Peyer's patch (tissue), 4 donors: ENCODE measurements around the gene MANSC1. TPM values are rescaled to one million over a fixed set of nuclear protein-coding genes. Genes with fewer than 3 reads are reported as not detected.

Experiments
- DNase-seq, 3 donors: peaks; one replicate each; pipeline ENCODE4 v3.0.0-alpha.2; 2017 to 2019
- H3K27ac ChIP-seq, 4 donors: fragments of 200-600 bp; sonication (generic); one replicate each; pipeline ENCODE4 v1.5.1; 2016 to 2019
- H3K27me3 ChIP-seq, 2 donors: fragments of 200-600 bp; sonication (generic); one replicate each; pipeline ENCODE4 v1.5.1; 2019
- H3K36me3 ChIP-seq, 3 donors: fragments of 200-600 bp; sonication (generic); one replicate each; pipeline ENCODE4 v1.5.1; 2016 to 2019
- H3K4me1 ChIP-seq, 4 donors: fragments of 200-600 bp; sonication (generic); one replicate each; pipeline ENCODE4 v1.5.1; 2016 to 2019
- H3K4me3 ChIP-seq, 4 donors: fragments of 200-600 bp; sonication (generic); 1 replicate in 3 of 4; 2 replicates in 1 of 4; pipeline ENCODE4 v1.5.1; 2016 to 2019; ENCODE audit warnings: mild to moderate bottlenecking in 1 of 4
- H3K9me3 ChIP-seq, 4 donors: fragments of 200-600 bp; sonication (generic); one replicate each; pipeline ENCODE4 v1.5.1; 2016 to 2019; ENCODE audit warnings: mild to moderate bottlenecking in 1 of 4
- CTCF ChIP-seq, 6 experiments: fragments of 450-650 bp in 4 of 6; fragments of 200-600 bp in 2 of 6; sonication (generic) in 1 of 6; IDR thresholded peaks; one replicate each; pipeline ENCODE4 v1.5.1; 2017 to 2019; ENCODE audit warnings: antibody characterized with exemption in 6 of 6, mild to moderate bottlenecking in 3 of 6, moderate library complexity in 1 of 6
- POLR2A ChIP-seq, 2 donors: fragments of 450-650 bp; IDR thresholded peaks; one replicate each; pipeline ENCODE4 v1.5.1; 2017; ENCODE audit warnings: antibody characterized with exemption in 2 of 2, mild to moderate bottlenecking in 2 of 2, moderate library complexity in 2 of 2
- total RNA-seq, 4 donors: library from RNA; depleted of rRNA; stranded (reverse); fragments of >200 nt; gene quantifications; one replicate each; pipeline ENCODE4 v1.1.0, GENCODE V29; 2016

The MANSC1 gene
- total RNA-seq, 4 donors from 2014 or later: 10.8 to 24.0 (median 15.1) TPM; not detected in 1

GRCh38 chr12:12393171-12393570 lies 43.1 kb upstream of the MANSC1 start:
- H3K4me3 ChIP-seq: no peak overlapping the region
- no peaks in the 10 kb centered on the region for H3K27me3 ChIP-seq

GRCh38 chr12:12392413-12392812 lies 42.4 kb upstream of the MANSC1 start:
- Histone ChIP-seq H3K36me3 (no peaks in the 10 kb centered on the region), H3K4me3 (no peak overlapping the region), H3K27ac (no peak overlapping the region), H3K27me3 (no peaks in the 10 kb centered on the region), H3K9me3 (no peaks in the 10 kb centered on the region), H3K4me1 (no peaks in the 10 kb centered on the region)
- TF ChIP-seq POLR2A (IDR thresholded peaks at IDR 0.05) (no peak), CTCF (IDR thresholded peaks at IDR 0.05) (no peak)
- DNase-seq: no peak

More at GRCh38 chr12:12393171-12393570, 43.1 kb upstream of the MANSC1 start:
- no peak for DNase-seq
- H3K27ac ChIP-seq: no peak overlapping the region
- H3K36me3 ChIP-seq: no peaks in the 10 kb centered on the region
- H3K4me1 ChIP-seq: no peaks in the 10 kb centered on the region
- H3K9me3 ChIP-seq: no peaks in the 10 kb centered on the region
- TF ChIP-seq POLR2A (IDR thresholded peaks at IDR 0.05) (no peak), CTCF (IDR thresholded peaks at IDR 0.05) (no peak)

- Histone ChIP-seq H3K36me3 (no peaks in the 10 kb centered on the region), H3K4me3 (no peak overlapping the region), H3K27me3 (no peaks in the 10 kb centered on the region), H3K27ac (no peak overlapping the region), H3K4me1 (peaks cover 0 to 12% (median 0%) of the 10 kb centered on the region in 4 donors), H3K9me3 (no peaks in the 10 kb centered on the region)
- TF ChIP-seq POLR2A (IDR thresholded peaks at IDR 0.05): no peak
- TF ChIP-seq CTCF (IDR thresholded peaks at IDR 0.05): no peak
- no peak for DNase-seq
Measured at GRCh38 chr12:12387501-12387900, 37.5 kb upstream of the MANSC1 start.

- peak in 1 of 3 donors; percentile 53 for DNase-seq
- no peaks in the 10 kb centered on the region for H3K9me3 ChIP-seq
- no peak overlapping the region for H3K4me3 ChIP-seq
- peaks cover 0 to 12% (median 4%) of the 10 kb centered on the region in 4 donors for H3K4me1 ChIP-seq
- no peaks in the 10 kb centered on the region for H3K27me3 ChIP-seq
- no peak for TF ChIP-seq CTCF (IDR thresholded peaks at IDR 0.05)
- TF ChIP-seq POLR2A (IDR thresholded peaks at IDR 0.05): no peak
- peak overlapping the region; percentile 18 to 69 (median 56) for H3K27ac ChIP-seq
- no peaks in the 10 kb centered on the region for H3K36me3 ChIP-seq
Measured at GRCh38 chr12:12384571-12385340, 34.7 kb upstream of the MANSC1 start.

- Histone ChIP-seq H3K9me3 (no peaks in the 10 kb centered on the region), H3K4me3 (no peak overlapping the region), H3K4me1 (peaks cover 0 to 12% (median 5%) of the 10 kb centered on the region in 4 donors), H3K27me3 (no peaks in the 10 kb centered on the region), H3K36me3 (no peaks in the 10 kb centered on the region), H3K27ac (no peak overlapping the region)
- TF ChIP-seq POLR2A (IDR thresholded peaks at IDR 0.05) (no peak), CTCF (IDR thresholded peaks at IDR 0.05) (no peak)
- DNase-seq: no peak
Measured at GRCh38 chr12:12381982-12382381, 31.9 kb upstream of the MANSC1 start.
